Keratinocyte (primary cell): ENCODE measurements around the gene VAV2. TPM values are rescaled to one million over a fixed set of nuclear protein-coding genes. Genes with fewer than 3 reads are reported as not detected.

Source experiments
- DNase-seq: peaks from one replicate; pipeline ENCODE4 v3.0.0-alpha.2; 2011; ENCODE audit warnings: low read depth, missing footprints, low spot score
- FAIRE-seq: peaks from 2 replicates; lab custom pipeline; 2011; peaks lifted over from hg19 to GRCh38; lab: Jason Lieb, UNC
- H2AFZ ChIP-seq: 2 replicates; pipeline ENCODE4 v1.6.0; 2012; ENCODE audit warnings: low read length, control low read depth, inconsistent platforms; ENCODE audit not compliant: control insufficient read depth
- H3K27ac ChIP-seq: 2 replicates; pipeline ENCODE4 v1.5.1; 2011; ENCODE audit warnings: low read length; ENCODE audit not compliant: control insufficient read depth, insufficient read depth
- H3K27me3 ChIP-seq: 3 replicates; pipeline ENCODE4 v1.6.0; 2011; ENCODE audit warnings: low read length; ENCODE audit not compliant: control insufficient read depth, insufficient read depth; ENCODE audit errors: extremely low read depth
- H3K36me3 ChIP-seq, 2 experiments: 2 replicates in 1 of 2; 3 replicates in 1 of 2; pipeline ENCODE4 v1.5.1; 2011; ENCODE audit warnings: low read length in 2 of 2, mild to moderate bottlenecking in 1 of 2; ENCODE audit not compliant: control insufficient read depth in 2 of 2, insufficient read depth in 2 of 2; ENCODE audit errors: extremely low read depth in 1 of 2
- H3K4me1 ChIP-seq: 3 replicates; pipeline ENCODE4 v1.5.1; 2011; ENCODE audit warnings: low read length; ENCODE audit not compliant: control insufficient read depth, insufficient read depth; ENCODE audit errors: extremely low read depth
- H3K4me2 ChIP-seq: 3 replicates; pipeline ENCODE4 v1.6.0; 2011; ENCODE audit warnings: low read depth, low read length; ENCODE audit not compliant: control insufficient read depth, insufficient read depth; ENCODE audit errors: extremely low read depth
- H3K4me3 ChIP-seq, 3 experiments: fragments of 200-600 bp in 1 of 3; sonication (generic) in 1 of 3; 2 replicates in 2 of 3; 3 replicates in 1 of 3; pipeline ENCODE4 v1.5.1; 2011 to 2016; ENCODE audit warnings: low read length in 3 of 3, mild to moderate bottlenecking in 3 of 3, control low read depth in 2 of 3, inconsistent platforms in 1 of 3, low read depth in 1 of 3, mixed read lengths in 1 of 3, mixed run types in 1 of 3, moderate library complexity in 1 of 3; ENCODE audit not compliant: control insufficient read depth in 2 of 3, insufficient read depth in 2 of 3; ENCODE audit errors: extremely low read depth in 1 of 3
- H3K79me2 ChIP-seq: 2 replicates; pipeline ENCODE4 v1.6.0; 2012; ENCODE audit warnings: low read length; ENCODE audit not compliant: control insufficient read depth, insufficient read depth
- H3K9ac ChIP-seq: 3 replicates; pipeline ENCODE4 v1.6.0; 2011; ENCODE audit warnings: low read length; ENCODE audit not compliant: control insufficient read depth, insufficient read depth; ENCODE audit errors: extremely low read depth
- H3K9me1 ChIP-seq: 3 replicates; pipeline ENCODE4 v1.6.0; 2011; ENCODE audit warnings: low read length; ENCODE audit not compliant: control insufficient read depth, insufficient read depth; ENCODE audit errors: extremely low read depth
- H3K9me3 ChIP-seq: 2 replicates; pipeline ENCODE4 v1.5.1; 2012; ENCODE audit warnings: low read depth, low read length; ENCODE audit not compliant: control insufficient read depth
- H4K20me1 ChIP-seq: 3 replicates; pipeline ENCODE4 v1.6.0; 2011; ENCODE audit warnings: low read length; ENCODE audit not compliant: control insufficient read depth, insufficient read depth; ENCODE audit errors: extremely low read depth
- EZH2 ChIP-seq: IDR thresholded peaks from one replicate; pipeline ENCODE4 v1.6.1; 2012; ENCODE audit warnings: inconsistent platforms, mild to moderate bottlenecking, low read length, moderate library complexity
- dilution Hi-C: fragments of 300-500 bp; cut with MboI; formaldehyde crosslinking; loops from one replicate; pipeline ENCODE4 v1.7.0; 2020; ENCODE audit warnings: low sequenced_read_pairs; ENCODE audit not compliant: extremely low pct_ligation_motif_present
- polyA plus RNA-seq, 5 experiments: library from polyadenylated mRNA; depleted of rRNA in 3 of 5; stranded (reverse) in 3 of 5; stranded (forward) in 1 of 5; unstranded in 1 of 5; fragments of >200 nt; gene quantifications; 1 replicate in 1 of 5; 2 replicates in 3 of 5; 3 replicates in 1 of 5; pipeline versions ENCODE4 v1.2.1 to v1.2.3, GENCODE V29; 2011 to 2012; ENCODE audit warnings: missing spikeins in 2 of 5, low read depth in 1 of 5, low replicate concordance in 1 of 5
- TF ChIP-seq, protein P1 (sequence below), 3 experiments: IDR thresholded peaks in 1 of 3; conservative IDR thresholded peaks in 1 of 3; optimal IDR thresholded peaks in 1 of 3; 2 replicates in 2 of 3; 3 replicates in 1 of 3; pipeline versions ENCODE3 to v1.5.1; 2011; ENCODE audit warnings: low read length in 3 of 3, mild to moderate bottlenecking in 3 of 3, moderate library complexity in 2 of 3, control low read depth in 1 of 3, inconsistent platforms in 1 of 3; ENCODE audit not compliant: insufficient read depth in 2 of 3; ENCODE audit errors: extremely low read depth in 1 of 3

VAV2 gene
- polyA plus RNA-seq, 1 donor (not counting 4 experiments of a cell fraction or from before 2014, with no cell fraction given): 16.4 TPM

DNA sequence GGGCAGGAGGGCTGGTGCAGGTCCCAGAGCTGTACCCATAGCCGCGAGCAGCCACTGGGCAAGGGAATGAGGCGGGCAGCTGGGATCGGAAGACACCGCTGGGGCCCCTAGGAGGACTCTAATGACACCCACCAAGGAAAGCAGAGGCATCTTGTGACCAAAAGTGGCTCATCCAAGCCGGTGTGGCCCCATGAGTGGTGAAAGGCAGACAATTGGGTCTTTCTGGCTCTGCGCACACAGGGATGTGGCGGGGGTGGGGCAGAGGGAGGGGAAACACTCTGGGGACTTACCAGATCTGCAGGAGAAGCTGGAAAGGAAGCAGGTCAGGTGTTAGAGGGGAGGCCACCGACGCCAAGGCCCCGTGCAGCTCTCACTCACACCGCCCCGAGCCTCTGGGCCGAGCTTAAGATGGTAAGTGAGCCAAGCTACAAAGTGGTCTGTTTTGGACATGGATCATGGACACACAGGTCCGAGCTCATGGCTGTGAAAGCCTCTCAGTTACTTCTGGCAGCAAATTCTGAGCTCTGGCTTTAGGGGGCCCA lies 211.6 kb downstream of the VAV2 start:
- Histone ChIP-seq H3K9me3 (no peaks in the 10 kb centered on the region), H4K20me1 (no peaks in the 10 kb centered on the region), H3K36me3 (peaks cover 36 to 66% of the 10 kb centered on the region in 2 experiments), H3K27ac (no peak overlapping the region), H3K4me1 (no peaks in the 10 kb centered on the region), H3K4me2 (no peak overlapping the region), H2AFZ (no peak overlapping the region), H3K9me1 (no peaks in the 10 kb centered on the region), H3K79me2 (no peaks in the 10 kb centered on the region), H3K9ac (no peak overlapping the region), H3K4me3 (no peak overlapping the region), H3K27me3 (no peaks in the 10 kb centered on the region)
- FAIRE-seq (no peak), DNase-seq (no peak)
- dilution Hi-C loops: no loop called here
- no peak for TF ChIP-seq EZH2
- TF ChIP-seq, protein P1, sequence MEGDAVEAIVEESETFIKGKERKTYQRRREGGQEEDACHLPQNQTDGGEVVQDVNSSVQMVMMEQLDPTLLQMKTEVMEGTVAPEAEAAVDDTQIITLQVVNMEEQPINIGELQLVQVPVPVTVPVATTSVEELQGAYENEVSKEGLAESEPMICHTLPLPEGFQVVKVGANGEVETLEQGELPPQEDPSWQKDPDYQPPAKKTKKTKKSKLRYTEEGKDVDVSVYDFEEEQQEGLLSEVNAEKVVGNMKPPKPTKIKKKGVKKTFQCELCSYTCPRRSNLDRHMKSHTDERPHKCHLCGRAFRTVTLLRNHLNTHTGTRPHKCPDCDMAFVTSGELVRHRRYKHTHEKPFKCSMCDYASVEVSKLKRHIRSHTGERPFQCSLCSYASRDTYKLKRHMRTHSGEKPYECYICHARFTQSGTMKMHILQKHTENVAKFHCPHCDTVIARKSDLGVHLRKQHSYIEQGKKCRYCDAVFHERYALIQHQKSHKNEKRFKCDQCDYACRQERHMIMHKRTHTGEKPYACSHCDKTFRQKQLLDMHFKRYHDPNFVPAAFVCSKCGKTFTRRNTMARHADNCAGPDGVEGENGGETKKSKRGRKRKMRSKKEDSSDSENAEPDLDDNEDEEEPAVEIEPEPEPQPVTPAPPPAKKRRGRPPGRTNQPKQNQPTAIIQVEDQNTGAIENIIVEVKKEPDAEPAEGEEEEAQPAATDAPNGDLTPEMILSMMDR (optimal IDR thresholded peaks at IDR 0.05 in 1 of 3, IDR thresholded peaks at IDR 0.05 in 1 of 3, conservative IDR thresholded peaks at IDR 0.05 in 1 of 3; ENCODE audit: extremely low read depth in 1 of 3, insufficient read depth in 2 of 3, low read length in 3 of 3): no peak

- TF ChIP-seq, protein P1 (optimal IDR thresholded peaks at IDR 0.05 in 1 of 3, IDR thresholded peaks at IDR 0.05 in 1 of 3, conservative IDR thresholded peaks at IDR 0.05 in 1 of 3; ENCODE audit: extremely low read depth in 1 of 3, insufficient read depth in 2 of 3, low read length in 3 of 3): no peak
- TF ChIP-seq EZH2: no peak
- DNase-seq (no peak), FAIRE-seq (no peak)
- H3K4me3 ChIP-seq: no peak overlapping the region
- H2AFZ ChIP-seq: no peak overlapping the region
- no peak overlapping the region for H3K4me2 ChIP-seq
- no peaks in the 10 kb centered on the region for H4K20me1 ChIP-seq
- dilution Hi-C loops: no loop called here
- H3K36me3 ChIP-seq: peaks cover 36 to 64% of the 10 kb centered on the region in 2 experiments
- H3K79me2 ChIP-seq: no peaks in the 10 kb centered on the region
- no peaks in the 10 kb centered on the region for H3K4me1 ChIP-seq
- H3K27ac ChIP-seq: no peak overlapping the region
- no peaks in the 10 kb centered on the region for H3K9me3 ChIP-seq
- no peaks in the 10 kb centered on the region for H3K9me1 ChIP-seq
- H3K9ac ChIP-seq: no peak overlapping the region
- H3K27me3 ChIP-seq: no peaks in the 10 kb centered on the region
Measured at GRCh38 chr9:133779516-133780403, 212.4 kb downstream of the VAV2 start.
